Activated B cell treated with CpG ODN at 0.5 μM for 24 hours (primary cell): ENCODE data around the gene NDFIP2. TPM values are rescaled to one million over a fixed set of nuclear protein-coding genes. Genes with fewer than 3 reads are reported as not detected.

Experiments
- ATAC-seq: fragments of 200-7000 bp; cut with Tn5 transposase; one replicate; pipeline ENCODE4 v1.10.0; 2021; ENCODE audit warnings: low read depth, mild to moderate bottlenecking, moderate library complexity
- CTCF ChIA-PET: fragments of 350-600 bp; sonication (Branson Sonifier 250); formaldehyde crosslinking; loops from one replicate; lab custom pipeline; 2021; ENCODE audit warnings: antibody characterized with exemption; lab: Charles Lee
- POLR2A ChIA-PET: fragments of 350-600 bp; sonication (Branson Sonifier 250); formaldehyde crosslinking; loops from one replicate; lab custom pipeline; 2021; ENCODE audit warnings: antibody characterized with exemption; lab: Charles Lee
- DNase-seq: peaks from one replicate; pipeline ENCODE4 v3.0.0; 2022
- H3K27ac Mint-ChIP-seq: one replicate; pipeline ENCODE4 v1.8.0; 2020; ENCODE audit warnings: mixed read lengths
- H3K27me3 Mint-ChIP-seq: one replicate; pipeline ENCODE4 v1.8.0; 2021; ENCODE audit warnings: mixed read lengths
- H3K36me3 Mint-ChIP-seq: one replicate; pipeline ENCODE4 v1.8.0; 2021; ENCODE audit warnings: low read depth, mixed read lengths
- H3K4me1 Mint-ChIP-seq: one replicate; pipeline ENCODE4 v1.8.0; 2021; ENCODE audit warnings: mixed read lengths
- H3K4me3 Mint-ChIP-seq: one replicate; pipeline ENCODE4 v1.8.0; 2020; ENCODE audit warnings: mild to moderate bottlenecking, mixed read lengths
- H3K9me3 Mint-ChIP-seq: one replicate; pipeline ENCODE4 v1.8.0; 2020; ENCODE audit warnings: mixed read lengths
- intact Hi-C: fragments of 100-400 bp; cut with micrococcal nuclease; formaldehyde crosslinking; loops from one replicate; pipeline ENCODE4 v1.15.1; 2024
- total RNA-seq: library from RNA; stranded (reverse); gene quantifications from 2 replicates; pipeline ENCODE4 v1.2.3, GENCODE V29; 2022
- TF ChIP-seq, protein P1 (sequence below): fragments of 200-600 bp; IDR thresholded peaks from one replicate; pipeline ENCODE4 v1.8.0; 2022; ENCODE audit warnings: antibody characterized with exemption, mild to moderate bottlenecking

Gene NDFIP2
- total RNA-seq, 1 donor from 2014 or later, result 2.8 TPM

DNA sequence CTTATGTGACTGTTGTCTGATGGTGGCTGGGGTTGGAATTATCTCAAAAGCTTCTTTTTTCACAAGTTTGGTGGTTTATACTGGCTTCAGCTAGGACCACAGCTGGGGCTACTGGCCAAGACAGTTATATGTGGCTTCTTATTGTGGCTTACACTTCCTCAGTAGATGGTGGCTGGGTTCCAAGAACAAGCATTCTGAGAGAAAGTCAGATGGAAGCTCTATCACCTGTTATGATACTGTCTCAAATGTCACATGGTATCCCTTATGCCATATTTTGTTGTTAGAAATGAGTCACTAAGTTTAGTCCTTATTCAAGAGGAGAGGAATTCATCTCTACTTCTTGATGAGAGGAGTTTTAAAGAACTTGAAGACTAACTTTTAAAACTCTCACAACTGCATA is 41.6 kb downstream of the NDFIP2 start:
- Mint-ChIP-seq H3K4me1 (no peaks in the 10 kb centered on the region), H3K36me3 (no peaks in the 10 kb centered on the region), H3K4me3 (no peak overlapping the region), H3K9me3 (no peaks in the 10 kb centered on the region), H3K27me3 (no peaks in the 10 kb centered on the region), H3K27ac (no peak overlapping the region)
- intact Hi-C loops, result no loop called here
- CTCF ChIA-PET, result no interaction called here
- TF ChIP-seq, protein P1, sequence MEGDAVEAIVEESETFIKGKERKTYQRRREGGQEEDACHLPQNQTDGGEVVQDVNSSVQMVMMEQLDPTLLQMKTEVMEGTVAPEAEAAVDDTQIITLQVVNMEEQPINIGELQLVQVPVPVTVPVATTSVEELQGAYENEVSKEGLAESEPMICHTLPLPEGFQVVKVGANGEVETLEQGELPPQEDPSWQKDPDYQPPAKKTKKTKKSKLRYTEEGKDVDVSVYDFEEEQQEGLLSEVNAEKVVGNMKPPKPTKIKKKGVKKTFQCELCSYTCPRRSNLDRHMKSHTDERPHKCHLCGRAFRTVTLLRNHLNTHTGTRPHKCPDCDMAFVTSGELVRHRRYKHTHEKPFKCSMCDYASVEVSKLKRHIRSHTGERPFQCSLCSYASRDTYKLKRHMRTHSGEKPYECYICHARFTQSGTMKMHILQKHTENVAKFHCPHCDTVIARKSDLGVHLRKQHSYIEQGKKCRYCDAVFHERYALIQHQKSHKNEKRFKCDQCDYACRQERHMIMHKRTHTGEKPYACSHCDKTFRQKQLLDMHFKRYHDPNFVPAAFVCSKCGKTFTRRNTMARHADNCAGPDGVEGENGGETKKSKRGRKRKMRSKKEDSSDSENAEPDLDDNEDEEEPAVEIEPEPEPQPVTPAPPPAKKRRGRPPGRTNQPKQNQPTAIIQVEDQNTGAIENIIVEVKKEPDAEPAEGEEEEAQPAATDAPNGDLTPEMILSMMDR, result no peak
- POLR2A ChIA-PET, result no interaction called here
- ATAC-seq (no peak), DNase-seq (no peak)

DNA sequence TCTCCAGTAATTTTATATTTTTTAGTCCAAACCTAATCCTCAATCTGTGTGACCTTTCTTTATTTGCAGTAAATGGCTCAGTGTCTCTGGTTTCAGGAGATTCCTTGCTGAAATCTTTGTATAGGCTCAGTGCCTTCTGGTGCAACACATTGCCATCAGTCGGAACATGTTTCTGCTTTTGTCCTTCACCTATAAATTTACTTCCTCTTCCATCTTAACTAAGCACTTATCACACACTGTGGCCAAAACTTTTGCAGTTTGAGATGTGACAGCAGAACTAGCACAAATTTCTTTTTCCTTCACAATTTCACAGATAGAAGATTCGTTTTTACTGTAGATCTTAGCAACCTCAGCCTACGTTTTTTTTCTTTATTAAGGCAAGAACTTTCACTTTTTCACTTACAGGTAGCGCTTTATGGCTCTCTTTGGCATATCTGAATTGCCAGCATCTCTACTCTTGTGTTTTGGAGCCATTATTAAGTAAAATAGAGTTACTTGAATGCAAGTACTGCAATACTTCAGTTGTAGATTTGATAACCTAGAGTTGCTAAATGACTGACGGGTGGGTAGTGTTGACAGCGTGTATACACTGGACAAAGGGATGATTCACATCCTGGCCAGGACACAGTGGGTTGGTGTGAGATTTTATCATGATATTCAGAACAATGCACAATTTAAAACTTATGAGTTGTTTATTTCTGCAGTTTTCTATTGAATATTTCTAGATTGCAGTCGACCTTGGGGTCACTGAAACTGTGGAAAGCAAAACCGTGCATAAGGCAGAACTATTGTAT is 44.3 kb downstream of the NDFIP2 start:
- Mint-ChIP-seq H3K9me3 (no peaks in the 10 kb centered on the region), H3K27me3 (no peaks in the 10 kb centered on the region), H3K27ac (no peak overlapping the region), H3K36me3 (no peaks in the 10 kb centered on the region), H3K4me3 (no peak overlapping the region), H3K4me1 (no peaks in the 10 kb centered on the region)
- POLR2A ChIA-PET, result no interaction called here
- TF ChIP-seq, protein P1, result no peak
- CTCF ChIA-PET, result interaction anchor here (1.9 kb wide), 1 partner anchor 101 kb away, joined by 5 read pairs; no protein-coding TSS in a partner anchor
- no peak for ATAC-seq
- intact Hi-C loops, result no loop called here
- no peak for DNase-seq

DNA sequence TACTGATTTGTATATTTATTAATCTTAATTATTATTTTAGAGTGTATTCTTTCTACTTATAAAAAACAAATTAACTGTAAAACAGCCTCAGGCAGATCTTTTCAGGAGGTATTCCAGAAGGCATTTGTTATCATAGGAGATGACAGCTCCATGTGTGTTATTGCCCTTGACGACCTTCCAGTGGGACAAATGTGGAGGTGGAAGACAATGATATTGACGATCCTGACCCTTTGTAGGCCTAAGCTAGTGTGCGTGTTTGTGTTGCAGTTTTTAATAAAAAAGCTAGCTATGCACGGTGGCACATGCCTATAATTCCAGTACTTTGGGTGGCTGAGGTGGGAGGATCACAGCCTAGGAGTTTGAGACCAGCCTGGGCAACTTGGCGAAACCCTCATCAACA is 46.7 kb downstream of the NDFIP2 start:
- ATAC-seq (no peak), DNase-seq (no peak)
- TF ChIP-seq, protein P1, result no peak
- Mint-ChIP-seq H3K36me3 (no peaks in the 10 kb centered on the region), H3K27me3 (no peaks in the 10 kb centered on the region), H3K4me3 (no peak overlapping the region), H3K27ac (no peak overlapping the region), H3K4me1 (no peaks in the 10 kb centered on the region), H3K9me3 (no peaks in the 10 kb centered on the region)
- intact Hi-C loops, result no loop called here
- ChIA-PET CTCF (no interaction called here), POLR2A (no interaction called here)

DNA sequence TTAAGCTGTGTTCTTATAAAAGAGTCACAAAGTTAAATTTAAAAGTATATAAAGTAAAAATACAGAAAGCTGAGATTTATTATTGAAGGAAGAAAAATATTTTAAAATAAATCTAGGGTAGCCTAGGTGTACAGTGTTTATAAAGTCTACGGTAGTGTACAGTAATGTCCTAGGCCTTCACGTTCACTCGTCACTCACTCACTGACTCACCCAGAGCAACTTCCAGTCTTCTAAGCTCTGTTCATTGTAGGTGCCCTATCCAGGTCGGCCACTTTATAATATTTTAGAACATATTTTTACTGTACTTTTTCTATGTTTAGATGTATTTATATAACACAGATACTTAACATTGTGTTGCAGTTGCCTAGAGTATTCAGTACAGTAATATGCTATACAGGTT is 47.4 kb downstream of the NDFIP2 start:
- ChIA-PET CTCF (interaction anchor here (3.0 kb wide), 1 partner anchor 13 kb away, joined by 12 read pairs; no protein-coding TSS in a partner anchor), POLR2A (no interaction called here)
- TF ChIP-seq, protein P1, result no peak
- H3K4me1 Mint-ChIP-seq, result no peaks in the 10 kb centered on the region
- ATAC-seq, result no peak
- no peak for DNase-seq
- H3K27ac Mint-ChIP-seq, result no peak overlapping the region
- no peaks in the 10 kb centered on the region for H3K36me3 Mint-ChIP-seq
- no peak overlapping the region for H3K4me3 Mint-ChIP-seq
- H3K9me3 Mint-ChIP-seq, result no peaks in the 10 kb centered on the region
- no peaks in the 10 kb centered on the region for H3K27me3 Mint-ChIP-seq
- intact Hi-C loops, result no loop called here

GRCh38 chr13:79528759-79529191 is 47.8 kb downstream of the NDFIP2 start:
- no peaks in the 10 kb centered on the region for H3K27me3 Mint-ChIP-seq
- no peaks in the 10 kb centered on the region for H3K9me3 Mint-ChIP-seq
- H3K36me3 Mint-ChIP-seq, result no peaks in the 10 kb centered on the region
- H3K4me1 Mint-ChIP-seq, result no peaks in the 10 kb centered on the region
- ChIA-PET POLR2A (interaction anchor here (0.6 kb wide), 1 partner anchor 16 kb away, joined by 5 read pairs; no protein-coding TSS in a partner anchor), CTCF (interaction anchor here (1.0 to 3.0 kb wide), 2 partner anchors 12 to 104 kb away, joined by 3 to 12 read pairs; no protein-coding TSS in a partner anchor)
- intact Hi-C loops, result no loop called here
- TF ChIP-seq, protein P1, result no peak
- no peak overlapping the region for H3K4me3 Mint-ChIP-seq
- DNase-seq (no peak), ATAC-seq (no peak)
- H3K27ac Mint-ChIP-seq, result no peak overlapping the region
